ENCODE measurements around the gene CATSPERB. TPM values are rescaled to one million over a fixed set of nuclear protein-coding genes. Genes with fewer than 3 reads are reported as not detected.
"Not testable (repeated sequence)": the region's sequence is repeated elsewhere in the genome, so short reads cannot be mapped to it uniquely, and the experiment has no call there.

CATSPERB gene
- total RNA-seq, 1 donor from 2014 or later = not detected

GRCh38 chr14:91737619-91738018 is 5.7 kb upstream of the CATSPERB start:
- no peak for DNase-seq (ENCODE audit: low read depth)

- no peak for DNase-seq (ENCODE audit: low read depth)
These were observed 1.1 kb upstream of the CATSPERB start for GRCh38 chr14:91732859-91733477.

- DNase-seq (ENCODE audit: low read depth) = no peak
These were observed 553 bp upstream of the CATSPERB start for GRCh38 chr14:91732439-91732838.

- no peak for DNase-seq (ENCODE audit: low read depth)
These were observed 868 bp downstream of the CATSPERB start for GRCh38 chr14:91731018-91731417.

GRCh38 chr14:91729756-91730155 is 2.1 kb downstream of the CATSPERB start:
- no peak for DNase-seq (ENCODE audit: low read depth)

- no peak for DNase-seq (ENCODE audit: low read depth)
These were observed 3.2 kb downstream of the CATSPERB start for GRCh38 chr14:91728616-91729183.

- no peak for DNase-seq (ENCODE audit: low read depth)
These were observed 4.8 kb downstream of the CATSPERB start for GRCh38 chr14:91727121-91727520.

- DNase-seq (ENCODE audit: low read depth) = no peak
These were observed 8.4 kb downstream of the CATSPERB start for GRCh38 chr14:91723501-91723900.

- DNase-seq (ENCODE audit: low read depth) = no peak
These were observed 9.5 kb downstream of the CATSPERB start for GRCh38 chr14:91722386-91722785.

- DNase-seq (ENCODE audit: low read depth) = no peak
These were observed 12.0 kb downstream of the CATSPERB start for GRCh38 chr14:91719839-91720238.

GRCh38 chr14:91716999-91717398 is 14.9 kb downstream of the CATSPERB start:
- no peak for DNase-seq (ENCODE audit: low read depth)

GRCh38 chr14:91714805-91715204 is 17.1 kb downstream of the CATSPERB start:
- no peak for DNase-seq (ENCODE audit: low read depth)

GRCh38 chr14:91708795-91709194 is 23.1 kb downstream of the CATSPERB start:
- no peak for DNase-seq (ENCODE audit: low read depth)

GRCh38 chr14:91706996-91707395 is 24.9 kb downstream of the CATSPERB start:
- DNase-seq (ENCODE audit: low read depth) = no peak

GRCh38 chr14:91694643-91695042 is 37.2 kb downstream of the CATSPERB start:
- DNase-seq (ENCODE audit: low read depth) = no peak

GRCh38 chr14:91693346-91693745 is 38.5 kb downstream of the CATSPERB start:
- no peak for DNase-seq (ENCODE audit: low read depth)

- no peak for DNase-seq (ENCODE audit: low read depth)
These were observed 39.8 kb downstream of the CATSPERB start for GRCh38 chr14:91692075-91692474.

GRCh38 chr14:91689608-91690007 is 42.3 kb downstream of the CATSPERB start:
- DNase-seq (ENCODE audit: low read depth) = no peak

GRCh38 chr14:91687436-91687835 is 44.5 kb downstream of the CATSPERB start:
- DNase-seq (ENCODE audit: low read depth) = not testable (repeated sequence)

GRCh38 chr14:91685600-91685999 is 46.3 kb downstream of the CATSPERB start:
- no peak for DNase-seq (ENCODE audit: low read depth)

GRCh38 chr14:91681893-91682563 is 49.9 kb downstream of the CATSPERB start:
- no peak for DNase-seq (ENCODE audit: low read depth)

- no peak for DNase-seq (ENCODE audit: low read depth)
These were observed 50.8 kb downstream of the CATSPERB start for GRCh38 chr14:91681118-91681517.

GRCh38 chr14:91679273-91679672 is 52.6 kb downstream of the CATSPERB start:
- no peak for DNase-seq (ENCODE audit: low read depth)
